Gastroesophageal sphincter (tissue), 4 donors: ENCODE data around the gene IQSEC1. TPM values are rescaled to one million over a fixed set of nuclear protein-coding genes. Genes with fewer than 3 reads are reported as not detected.

Experiments
- ATAC-seq: fragments of 150-250 bp; one replicate; pipeline ENCODE4 v1.9.1; 2016; ENCODE audit warnings: mild to moderate bottlenecking, moderate library complexity
- H3K27ac ChIP-seq, 4 donors: fragments of 200-600 bp; sonication (generic) in 3 of 4; 1 replicate in 3 of 4; 2 replicates in 1 of 4; pipeline ENCODE4 v1.5.1; 2016 to 2019
- H3K27me3 ChIP-seq: fragments of 200-600 bp; sonication (generic); one replicate; pipeline ENCODE4 v1.5.1; 2019
- H3K36me3 ChIP-seq, 2 donors: fragments of 200-600 bp; sonication (generic); one replicate each; pipeline ENCODE4 v1.5.1; 2019; ENCODE audit warnings: control low read depth in 1 of 2
- H3K4me1 ChIP-seq, 3 donors: fragments of 200-600 bp; sonication (generic); 1 replicate in 2 of 3; 2 replicates in 1 of 3; pipeline ENCODE4 v1.5.1; 2016 to 2019; ENCODE audit warnings: control low read depth in 2 of 3
- H3K4me3 ChIP-seq, 2 donors: fragments of 200-600 bp; sonication (generic); one replicate each; pipeline ENCODE4 v1.5.1; 2019; ENCODE audit warnings: mild to moderate bottlenecking in 1 of 2, moderate library complexity in 1 of 2
- H3K9me3 ChIP-seq, 3 donors: fragments of 200-600 bp; sonication (generic); one replicate each; pipeline ENCODE4 v1.5.1; 2017 to 2019; ENCODE audit warnings: control low read depth in 2 of 3
- CTCF ChIP-seq, 4 experiments: fragments of 200-600 bp in 2 of 4; fragments of 450-650 bp in 2 of 4; sonication (generic) in 1 of 4; IDR thresholded peaks; one replicate each; pipeline ENCODE4 v1.5.1; 2017 to 2019; ENCODE audit warnings: antibody characterized with exemption in 4 of 4, mild to moderate bottlenecking in 2 of 4, moderate library complexity in 2 of 4
- EP300 ChIP-seq: sonication (generic); formaldehyde crosslinking; IDR thresholded peaks from one replicate; pipeline ENCODE4 v1.6.1; 2017; ENCODE audit warnings: antibody characterized with exemption, mild to moderate bottlenecking
- POLR2A ChIP-seq, 2 donors: fragments of 450-650 bp; IDR thresholded peaks; one replicate each; pipeline ENCODE4 v1.6.1; 2017; ENCODE audit warnings: antibody characterized with exemption in 2 of 2, mild to moderate bottlenecking in 2 of 2, moderate library complexity in 1 of 2
- POLR2AphosphoS5 ChIP-seq: sonication (generic); formaldehyde crosslinking; IDR thresholded peaks from one replicate; pipeline ENCODE4 v1.6.1; 2017; ENCODE audit warnings: antibody characterized with exemption
- WGBS, 2 donors: methylation state at CpG; one replicate each; pipeline ENCODE4 v1.1.5; 2018; ENCODE audit warnings: low coverage in 1 of 2; 5-methylcytosine and 5-hydroxymethylcytosine counted together
- total RNA-seq, 4 donors: library from RNA; depleted of rRNA; stranded (reverse); fragments of >200 nt; gene quantifications; one replicate each; pipeline ENCODE4 v1.1.0, GENCODE V29; 2016

Gene IQSEC1
- total RNA-seq, 4 donors from 2014 or later, result 49.5 to 104 (median 61.7) TPM

- no peaks in the 10 kb centered on the region for H3K36me3 ChIP-seq
- H3K4me1 ChIP-seq, result no peaks in the 10 kb centered on the region
- H3K27me3 ChIP-seq, result no peaks in the 10 kb centered on the region
- no peak overlapping the region for H3K4me3 ChIP-seq
- H3K27ac ChIP-seq, result no peak overlapping the region
- TF ChIP-seq CTCF (IDR thresholded peaks at IDR 0.05), result no peak
- no peak for ATAC-seq
- H3K9me3 ChIP-seq, result no peaks in the 10 kb centered on the region
- 33 to 64% methylated on average over 1 to 4 of the region's 4 CpGs for WGBS, 2 donors
These were observed 7.5 kb downstream of the IQSEC1 start for GRCh38 chr3:13065727-13066126.

DNA sequence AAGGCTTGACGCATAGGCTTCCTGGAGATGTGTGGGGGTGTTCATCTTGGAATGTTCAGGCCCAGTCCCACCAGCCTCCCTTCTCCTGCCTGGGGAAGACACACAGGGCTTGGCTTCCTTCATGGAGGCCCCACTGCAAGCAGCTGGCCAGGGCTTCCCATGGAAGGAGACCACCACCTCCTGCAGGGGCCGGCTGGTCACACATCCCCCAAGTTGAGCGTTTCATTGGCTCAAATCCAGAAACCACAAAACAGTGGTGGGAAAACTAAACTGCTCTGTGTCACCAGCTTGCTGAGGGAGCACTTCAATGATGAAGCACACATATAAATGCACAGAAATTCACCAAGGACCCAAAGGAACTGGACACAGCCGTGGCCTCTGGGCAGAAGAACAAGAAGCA lies 8.3 kb downstream of the IQSEC1 start:
- WGBS, 2 donors, result 86 to 100% methylated on average over 1 of the region's 4 CpGs
- H3K9me3 ChIP-seq, result no peaks in the 10 kb centered on the region
- no peak for ATAC-seq
- TF ChIP-seq POLR2A (IDR thresholded peaks at IDR 0.05), result no peak
- TF ChIP-seq CTCF (IDR thresholded peaks at IDR 0.05), result no peak
- no peak for TF ChIP-seq EP300
- no peak for TF ChIP-seq POLR2AphosphoS5
- H3K27me3 ChIP-seq, result no peaks in the 10 kb centered on the region
- H3K4me1 ChIP-seq, result no peaks in the 10 kb centered on the region
- no peaks in the 10 kb centered on the region for H3K36me3 ChIP-seq
- no peak overlapping the region for H3K4me3 ChIP-seq
- H3K27ac ChIP-seq, result no peak overlapping the region

DNA sequence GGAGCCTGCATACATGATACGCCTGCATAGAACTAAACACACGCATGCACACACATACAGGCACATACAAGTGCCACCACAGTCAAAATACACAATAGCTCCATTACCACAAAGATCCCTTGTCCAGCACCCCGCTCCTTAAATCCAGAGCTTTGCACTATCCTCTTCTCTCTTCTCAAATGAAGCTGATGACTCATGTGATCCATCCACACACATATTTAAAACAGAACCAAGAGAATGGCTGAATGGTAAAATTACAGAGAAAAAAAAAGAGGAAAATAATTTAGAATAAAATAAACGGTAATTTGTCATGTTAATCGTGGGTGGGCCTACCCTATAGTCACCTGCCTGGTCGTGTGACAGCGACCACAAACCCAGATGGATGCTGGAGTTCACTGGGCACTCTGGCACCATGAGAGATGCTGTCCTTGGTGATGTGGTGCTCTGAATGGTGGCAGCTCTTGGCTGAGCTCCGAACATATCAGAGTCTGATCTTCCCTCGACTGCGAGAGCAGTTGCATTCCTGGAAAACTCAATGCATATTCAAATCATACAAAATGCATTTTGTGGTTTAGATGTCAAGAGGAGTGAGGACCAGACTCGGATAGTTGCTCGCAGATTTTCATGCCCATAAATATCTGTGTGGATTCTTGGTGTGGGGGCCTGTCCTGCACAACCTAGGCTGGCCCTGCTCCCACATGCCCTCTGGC lies 8.9 kb downstream of the IQSEC1 start:
- Histone ChIP-seq H3K27me3 (no peaks in the 10 kb centered on the region), H3K36me3 (no peaks in the 10 kb centered on the region), H3K9me3 (no peaks in the 10 kb centered on the region), H3K4me1 (no peaks in the 10 kb centered on the region), H3K27ac (no peak overlapping the region), H3K4me3 (no peak overlapping the region)
- ATAC-seq, result no peak
- TF ChIP-seq POLR2A (IDR thresholded peaks at IDR 0.05), result no peak
- no peak for TF ChIP-seq CTCF (IDR thresholded peaks at IDR 0.05)
- no peak for TF ChIP-seq POLR2AphosphoS5
- TF ChIP-seq EP300, result no peak
- WGBS, 2 donors, result 75 to 94% methylated on average over 6 to 9 of the region's 12 CpGs

GRCh38 chr3:13063225-13063624 lies 10.0 kb downstream of the IQSEC1 start:
- Histone ChIP-seq H3K36me3 (no peaks in the 10 kb centered on the region), H3K4me3 (no peak overlapping the region), H3K27ac (no peak overlapping the region), H3K4me1 (no peaks in the 10 kb centered on the region), H3K27me3 (no peaks in the 10 kb centered on the region), H3K9me3 (no peaks in the 10 kb centered on the region)
- 93% methylated on average over 3 of the region's 3 CpGs; no CpG with 5 or more reads in 1 of the 2 donors for WGBS, 2 donors
- no peak for ATAC-seq
- no peak for TF ChIP-seq EP300
- TF ChIP-seq POLR2AphosphoS5, result no peak
- TF ChIP-seq CTCF (IDR thresholded peaks at IDR 0.05), result no peak
- TF ChIP-seq POLR2A (IDR thresholded peaks at IDR 0.05), result no peak

GRCh38 chr3:13062647-13063046 lies 10.6 kb downstream of the IQSEC1 start:
- no peak overlapping the region for H3K4me3 ChIP-seq
- H3K36me3 ChIP-seq, result no peaks in the 10 kb centered on the region
- H3K4me1 ChIP-seq, result no peaks in the 10 kb centered on the region
- H3K27me3 ChIP-seq, result no peaks in the 10 kb centered on the region
- H3K9me3 ChIP-seq, result no peaks in the 10 kb centered on the region
- no peak for ATAC-seq
- H3K27ac ChIP-seq, result no peak overlapping the region
- TF ChIP-seq EP300 (no peak), CTCF (IDR thresholded peaks at IDR 0.05) (no peak), POLR2A (IDR thresholded peaks at IDR 0.05) (no peak), POLR2AphosphoS5 (no peak)
- 76% methylated on average over 7 of the region's 12 CpGs; no CpG with 5 or more reads in 1 of the 2 donors for WGBS, 2 donors
